KBM-7 (cell line): Measurements from ENCODE around the gene CIART.
"Not testable (repeated sequence)": the region's sequence is repeated elsewhere in the genome, so short reads cannot be mapped to it uniquely, and the experiment has no call there.

ENCODE experiments used
- DNase-seq: peaks from one replicate; pipeline ENCODE4 v3.0.0-alpha.2; 2015
- in situ Hi-C: fragments of 300-500 bp; cut with MboI; formaldehyde crosslinking; loops from 2 replicates; pipeline ENCODE4 v1.14.3; 2020; ENCODE audit warnings: low sequenced_read_pairs, low pct_unique_long_range_greater_than_20kb, mixed read lengths

Gene CIART

DNA sequence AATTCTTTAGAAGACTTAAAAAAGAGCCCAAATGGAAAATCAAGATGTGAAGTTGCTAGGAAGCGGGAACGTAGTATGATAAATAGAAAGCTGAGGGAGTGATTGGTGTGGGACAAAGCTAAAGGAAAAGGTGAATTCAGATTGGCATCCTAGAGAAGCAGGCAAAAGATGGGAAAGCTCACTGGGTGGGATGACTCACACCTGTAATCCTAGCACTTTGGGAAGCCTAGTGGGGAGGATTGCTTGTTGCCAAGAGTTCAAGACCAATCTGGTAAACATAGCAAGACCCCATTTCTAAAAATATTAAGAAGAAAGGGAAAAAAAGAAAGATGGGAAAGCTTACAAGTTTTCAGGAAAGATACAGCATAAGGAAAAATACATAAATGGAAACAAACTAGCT, 13.1 kb downstream of the CIART start:
- no peak for DNase-seq
- in situ Hi-C loops: no loop called here

DNA sequence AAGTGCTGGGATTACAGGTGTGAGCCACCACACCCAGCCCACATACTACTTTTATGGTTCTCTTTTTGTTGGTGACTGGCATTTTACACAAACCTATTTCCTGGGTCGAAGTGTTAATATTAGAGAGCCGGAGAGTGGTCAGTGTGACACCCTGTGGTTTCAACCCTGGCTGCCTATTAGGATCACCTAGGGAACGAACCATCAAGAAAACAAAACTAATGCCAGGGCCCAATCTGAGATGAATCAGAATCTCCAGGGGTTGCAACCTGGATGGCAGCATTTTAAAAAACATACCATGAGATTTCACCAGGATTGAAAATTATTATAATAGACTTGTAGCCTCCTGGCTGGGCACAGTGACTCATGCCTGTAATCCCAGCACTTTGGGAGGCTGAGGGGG, 17.4 kb downstream of the CIART start:
- no peak for DNase-seq
- in situ Hi-C loops: no loop called here

DNA sequence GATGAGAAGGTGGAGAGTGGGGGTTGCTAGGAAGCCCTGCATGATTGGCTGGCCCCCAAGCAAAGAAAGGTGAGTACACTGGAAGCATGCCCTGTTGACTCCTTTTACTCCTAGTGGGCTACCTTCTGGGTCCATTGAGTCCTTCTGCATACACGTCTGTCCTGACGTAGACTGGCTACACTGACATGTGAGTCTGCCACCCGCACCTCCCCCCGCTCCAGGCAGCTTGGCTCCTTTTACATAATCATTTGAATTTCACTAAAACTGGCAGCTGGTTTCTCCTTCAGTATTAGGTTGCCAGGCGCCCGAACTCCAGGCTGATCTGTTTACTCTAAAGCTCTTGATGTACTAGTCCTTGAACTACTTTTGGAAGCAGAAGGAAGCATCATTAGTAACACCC, 20.0 kb downstream of the CIART start:
- DNase-seq: no peak
- in situ Hi-C loops: no loop called here

DNA sequence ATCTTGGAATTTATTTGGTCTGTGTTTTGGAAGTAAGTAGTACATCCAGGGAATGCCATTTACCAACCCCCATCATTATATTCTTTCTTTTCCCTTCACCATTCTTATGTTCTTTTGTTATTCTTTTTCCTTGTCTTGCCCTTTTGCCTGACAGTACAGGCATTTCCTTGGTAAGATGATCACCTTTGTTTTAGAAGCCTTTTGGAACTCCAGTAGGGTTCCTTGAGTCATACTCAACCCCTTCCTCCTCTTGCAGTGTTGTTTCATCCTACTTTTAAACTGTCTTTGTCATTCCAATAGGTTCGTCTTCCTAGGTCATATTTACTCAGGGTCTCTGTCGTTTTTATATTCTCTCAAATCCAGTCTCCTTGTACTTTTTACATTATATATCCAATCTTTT, 20.5 kb downstream of the CIART start:
- in situ Hi-C loops: no loop called here
- DNase-seq: no peak

DNA sequence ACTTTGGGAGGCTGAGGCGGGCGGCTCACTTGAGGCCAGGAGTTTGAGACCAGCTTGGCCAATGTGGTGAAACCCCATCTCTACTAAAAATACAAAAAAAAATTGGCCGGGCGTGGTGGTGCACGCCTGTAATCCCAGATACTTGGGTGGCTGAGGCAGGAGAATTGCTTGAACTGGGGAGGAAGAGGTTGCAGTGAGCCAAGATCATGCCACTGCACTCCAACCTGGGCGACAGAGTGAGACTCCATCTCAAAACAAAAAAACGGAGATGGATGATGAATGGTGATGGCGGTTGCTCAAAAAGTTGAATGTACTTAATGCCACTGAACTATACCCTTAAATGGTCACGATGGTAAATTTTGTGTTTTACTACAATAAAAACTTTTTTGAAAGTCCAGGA, 26.2 kb downstream of the CIART start:
- DNase-seq, in situ Hi-C loops: not testable (repeated sequence)

DNA sequence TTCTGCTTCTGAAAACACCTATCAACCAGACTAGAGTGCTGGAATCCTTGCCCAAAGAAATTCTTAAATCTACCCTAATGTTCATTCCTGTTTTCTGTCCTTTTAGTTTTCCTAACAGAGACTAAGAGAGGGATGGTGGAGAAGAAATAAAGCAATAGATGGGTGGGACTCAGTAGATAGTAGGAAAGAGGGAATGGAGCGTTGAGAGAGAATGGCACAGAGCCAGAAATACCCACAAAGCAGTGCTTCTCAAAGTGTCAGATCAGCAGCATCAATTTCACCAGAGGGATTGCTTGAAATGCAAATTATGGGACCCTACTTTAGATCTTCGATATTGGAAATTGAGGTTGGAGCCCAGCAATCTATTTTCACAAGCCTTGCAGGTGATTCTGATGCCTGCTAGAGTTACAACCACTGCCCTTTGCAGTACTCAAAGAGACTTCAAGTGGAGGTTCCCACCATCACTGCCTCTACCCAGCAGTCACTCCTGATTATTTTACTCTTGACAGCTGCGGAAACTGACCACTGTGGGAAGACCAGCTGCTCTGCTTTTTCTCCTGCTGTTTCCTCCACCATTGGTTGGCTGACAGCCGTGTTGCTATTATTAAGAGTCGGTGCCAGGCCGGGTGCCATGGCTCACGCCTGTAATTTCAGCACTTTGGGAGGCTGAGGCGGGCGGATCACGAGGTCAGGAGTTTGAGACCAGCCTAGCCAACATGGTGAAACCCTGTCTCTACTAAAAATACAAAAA, 27.6 kb downstream of the CIART start:
- in situ Hi-C loops: no loop called here
- no peak for DNase-seq

DNA sequence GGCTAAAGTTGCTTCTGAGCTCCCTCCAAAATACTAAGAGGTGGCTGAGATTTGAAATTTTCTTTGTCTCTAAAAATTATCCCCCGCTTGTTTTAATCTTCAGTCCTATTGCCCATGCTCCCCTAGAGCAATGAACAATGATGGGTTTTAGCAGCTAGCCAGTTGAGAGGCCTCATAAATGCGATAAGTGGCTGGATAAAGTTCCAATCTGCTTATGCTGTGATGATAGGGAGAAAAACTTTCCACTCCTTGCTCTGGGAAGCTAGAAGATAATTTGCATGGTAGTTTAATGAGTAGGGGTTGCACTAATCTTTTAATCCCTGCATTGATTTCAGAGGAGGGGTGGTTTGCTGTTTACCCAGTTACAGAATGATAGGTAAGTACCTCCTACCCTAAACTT, 29.4 kb downstream of the CIART start:
- in situ Hi-C loops: no loop called here
- DNase-seq: no peak

DNA sequence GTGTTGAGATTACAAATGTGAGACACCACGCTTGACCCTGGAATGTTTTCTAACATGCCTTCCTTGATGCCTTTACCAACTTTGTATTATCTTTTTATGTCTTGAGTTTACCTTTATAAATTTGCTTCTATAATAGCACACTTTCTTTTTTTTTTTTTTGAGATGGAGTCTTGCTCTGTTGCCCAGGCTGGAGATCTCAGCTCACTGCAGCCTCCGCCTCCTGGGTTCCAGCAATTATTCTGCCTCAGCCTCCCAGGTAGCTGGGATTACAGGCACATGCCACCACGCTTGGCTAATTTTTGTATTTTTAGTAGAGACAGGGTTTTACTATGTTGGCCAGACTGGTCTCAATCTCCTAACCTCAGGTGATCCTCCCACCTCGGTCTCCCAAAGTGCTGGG, 32.3 kb downstream of the CIART start:
- DNase-seq, in situ Hi-C loops: not testable (repeated sequence)

DNA sequence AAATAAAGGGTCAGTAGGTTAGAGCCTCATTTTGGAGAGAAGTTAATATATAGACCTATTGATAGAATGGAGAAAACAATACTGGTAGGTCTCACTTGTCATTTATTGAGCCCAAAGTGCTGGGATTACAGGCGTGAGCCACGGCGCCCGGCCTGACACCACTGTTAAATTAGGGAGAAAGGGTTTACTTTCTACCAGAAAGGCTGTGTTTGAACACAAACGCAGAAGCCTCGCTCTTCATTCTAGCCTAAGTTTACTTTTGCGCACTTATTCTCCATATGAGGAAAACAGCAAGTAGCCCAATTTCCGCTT, 38.3 kb downstream of the CIART start:
- no peak for DNase-seq
- in situ Hi-C loops: no loop called here

DNA sequence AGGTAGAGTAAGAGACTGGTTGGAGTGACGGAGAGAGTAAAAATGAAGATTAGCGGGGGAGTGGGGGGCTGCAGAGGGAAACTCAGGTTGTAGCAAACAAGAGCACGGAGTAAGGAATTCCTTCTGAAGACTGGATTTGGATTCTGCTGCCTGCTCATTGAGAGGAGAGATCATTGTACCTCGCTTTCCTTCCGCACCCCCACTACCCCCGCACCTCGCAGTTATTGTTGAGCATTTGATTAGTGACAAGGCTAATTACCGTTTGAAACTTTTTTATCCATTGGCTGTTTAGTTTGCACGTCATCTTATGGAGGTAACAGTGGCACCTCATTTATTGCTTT, 39.4 kb downstream of the CIART start:
- in situ Hi-C loops: no loop called here
- no peak for DNase-seq

DNA sequence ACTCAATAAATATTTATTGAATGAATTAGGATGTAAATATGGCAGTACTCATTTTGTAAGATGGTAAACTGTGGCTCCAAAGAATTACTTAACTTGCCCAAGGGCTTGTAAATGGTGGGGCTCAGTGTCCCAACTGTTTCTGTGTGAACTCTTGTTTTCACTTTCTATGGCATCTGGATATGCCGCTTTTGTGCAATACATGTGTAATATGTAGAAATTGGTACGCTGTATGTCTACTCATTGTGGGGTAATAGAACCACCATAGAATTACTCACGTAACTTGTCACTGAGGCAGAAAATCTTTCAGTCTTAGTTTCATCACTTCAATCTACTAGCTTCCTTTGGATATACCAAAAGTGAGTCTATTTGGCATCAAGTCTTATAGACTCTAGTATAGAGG, 40.0 kb downstream of the CIART start:
- in situ Hi-C loops: no loop called here
- no peak for DNase-seq

DNA sequence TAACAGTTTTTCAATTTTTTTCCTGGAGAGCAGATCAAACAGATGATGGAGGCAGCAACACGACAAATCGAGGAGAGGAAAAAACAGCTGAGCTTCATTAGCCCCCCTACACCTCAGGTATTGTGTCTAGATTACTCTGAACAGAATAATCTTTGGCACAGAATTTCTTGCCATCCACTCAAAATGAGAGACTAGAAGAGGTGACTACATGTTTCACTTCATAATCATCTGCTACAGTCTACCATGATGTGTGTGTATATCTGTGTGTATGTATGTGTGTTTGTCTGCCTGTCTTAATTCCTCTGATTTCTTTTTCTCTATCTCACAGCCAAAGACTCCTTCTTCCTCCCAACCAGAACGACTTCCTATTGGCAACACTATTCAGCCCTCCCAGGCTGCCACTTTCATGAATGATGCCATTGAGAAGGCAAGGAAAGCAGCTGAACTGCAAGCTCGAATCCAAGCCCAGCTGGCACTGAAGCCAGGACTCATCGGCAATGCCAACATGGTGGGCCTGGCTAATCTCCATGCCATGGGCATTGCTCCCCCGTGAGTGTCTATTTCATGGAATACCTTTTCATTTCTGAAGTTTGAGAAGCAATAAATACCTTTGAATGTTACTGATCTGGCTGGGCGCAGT, 50.4 kb downstream of the CIART start:
- DNase-seq: no peak
- in situ Hi-C loops: no loop called here
